HepG2 (cell line): ENCODE data around the gene RNF126. TPM values are rescaled to one million over a fixed set of nuclear protein-coding genes. Genes with fewer than 3 reads are reported as not detected.
A peak's percentile ranks its signal among the peaks of the same experiment; 100 is the strongest.

Experiments used
- CAMTA2 ChIP-seq: sonication (generic); formaldehyde crosslinking; IDR thresholded peaks from 2 replicates; pipeline ENCODE4 v1.4.0; 2020; ENCODE audit warnings: mild to moderate bottlenecking, missing genetic modification reagents, borderline replicate concordance
- CERS6 ChIP-seq: sonication (generic); formaldehyde crosslinking; IDR thresholded peaks from 2 replicates; pipeline ENCODE4 v1.5.0; 2020; ENCODE audit warnings: missing genetic modification reagents
- CREB1 ChIP-seq, 2 experiments: fragments of 450-650 bp in 1 of 2; IDR thresholded peaks; 2 replicates each; pipeline ENCODE4 v1.6.1; 2016 to 2017; ENCODE audit warnings: control low read depth in 1 of 2, mild to moderate bottlenecking in 1 of 2, missing compliant biosample characterization in 1 of 2, missing genetic modification characterization in 1 of 2
- E2F1 ChIP-seq: sonication (generic); formaldehyde crosslinking; IDR thresholded peaks from 2 replicates; pipeline ENCODE4 v1.5.0; 2020; ENCODE audit warnings: missing genetic modification reagents
- FOXO1 ChIP-seq: sonication (generic); formaldehyde crosslinking; IDR thresholded peaks from 2 replicates; pipeline ENCODE4 v1.4.0; 2020; ENCODE audit warnings: missing genetic modification reagents
- HMGA1 ChIP-seq: sonication (generic); formaldehyde crosslinking; conservative IDR thresholded peaks from 2 replicates; pipeline ENCODE4 v1.4.0; 2020; ENCODE audit warnings: missing genetic modification reagents
- HNF1B ChIP-seq: sonication (generic); formaldehyde crosslinking; IDR thresholded peaks from 2 replicates; pipeline ENCODE4 v1.5.1; 2020; ENCODE audit warnings: mild to moderate bottlenecking, moderate library complexity, missing genetic modification reagents
- SALL1 ChIP-seq: sonication (generic); formaldehyde crosslinking; IDR thresholded peaks from 2 replicates; pipeline ENCODE4 v1.8.0; 2022; ENCODE audit warnings: mild to moderate bottlenecking, missing genetic modification reagents
- SATB2 ChIP-seq: sonication (generic); formaldehyde crosslinking; IDR thresholded peaks from 2 replicates; pipeline ENCODE4 v1.5.0; 2020; ENCODE audit warnings: missing genetic modification reagents
- SIN3A ChIP-seq: IDR thresholded peaks from 2 replicates; pipeline ENCODE4 v1.6.1; 2011; ENCODE audit warnings: low read depth, mild to moderate bottlenecking, control low read depth, low read length, borderline replicate concordance
- TFE3 ChIP-seq: IDR thresholded peaks from 2 replicates; pipeline ENCODE4 v1.6.1; 2016
- TGIF2 ChIP-seq: IDR thresholded peaks from 2 replicates; pipeline ENCODE4 v1.6.1; 2016; ENCODE audit warnings: control low read depth, missing compliant biosample characterization
- ZBTB25 ChIP-seq: IDR thresholded peaks from 2 replicates; pipeline ENCODE4 v1.6.1; 2018; ENCODE audit warnings: missing genetic modification reagents
- ZFX ChIP-seq: sonication (generic); formaldehyde crosslinking; IDR thresholded peaks from 2 replicates; pipeline ENCODE4 v1.4.0; 2020; ENCODE audit warnings: mild to moderate bottlenecking, low read depth, missing genetic modification reagents, moderate library complexity
- ZNF143 ChIP-seq: sonication (generic); formaldehyde crosslinking; IDR thresholded peaks from 2 replicates; pipeline ENCODE4 v1.4.0; 2020; ENCODE audit warnings: missing genetic modification reagents
- ZNF841 ChIP-seq: sonication (generic); formaldehyde crosslinking; IDR thresholded peaks from 2 replicates; pipeline ENCODE4 v1.8.1; 2023; ENCODE audit warnings: missing genetic modification reagents, borderline replicate concordance
- ZNF879 ChIP-seq: sonication (generic); formaldehyde crosslinking; IDR thresholded peaks from 2 replicates; pipeline ENCODE4 v1.8.1; 2023; ENCODE audit warnings: missing genetic modification reagents
- ZSCAN25 ChIP-seq: sonication (generic); formaldehyde crosslinking; IDR thresholded peaks from 2 replicates; pipeline ENCODE4 v1.8.0; 2022; ENCODE audit warnings: mild to moderate bottlenecking, missing genetic modification reagents
- ZZZ3 ChIP-seq: sonication (generic); formaldehyde crosslinking; IDR thresholded peaks from 2 replicates; pipeline ENCODE4 v1.4.0; 2020; ENCODE audit warnings: missing genetic modification reagents, mild to moderate bottlenecking, borderline replicate concordance
- polyA plus RNA-seq, 8 experiments: library from polyadenylated mRNA; depleted of rRNA in 3 of 8; stranded (reverse) in 7 of 8; unstranded in 1 of 8; fragments of >200 nt; fragmentation: Illumina TruSeq in 4 of 8; extraction: Trizol in 4 of 8; gene quantifications; 2 replicates each; pipeline versions ENCODE4 v1.2.1 to v1.2.3, GENCODE V29; 2011 to 2016; ENCODE audit warnings: low read depth in 4 of 8, missing spikeins in 1 of 8, mixed read lengths in 1 of 8; ENCODE audit not compliant: insufficient read depth in 1 of 8
- total RNA-seq, 5 experiments: library from RNA; depleted of rRNA; stranded (reverse); fragments of >200 nt; fragmentation: Illumina TruSeq; extraction: Trizol; gene quantifications; 2 replicates each; pipeline ENCODE4 v1.2.3, GENCODE V29; 2016; ENCODE audit warnings: low read depth in 1 of 5

Gene RNF126
- total and polyA plus RNA-seq, 2 of the 13 experiments (the other 11 are each of a cell fraction or from before 2014, with no cell fraction given): 23.2 to 34.0 TPM

GRCh38 chr19:660793-661426 lies 2.1 kb downstream of the RNF126 start (continued):
- TF ChIP-seq HNF1B (peak; percentile 66), SALL1 (CRISPR knock-in tag) (peak; percentile 95), ZNF841 (CRISPR knock-in tag) (0 out of 2 replicates have a peak, but pooled peaks have one; percentile 66), ZNF143 (CRISPR knock-in tag) (peak; percentile 55), ZBTB25 (CRISPR knock-in tag) (peak; percentile 94), FOXO1 (peak; percentile 76), SIN3A (peak; percentile 84; the same call in 1 of the 2 replicates), ZFX (CRISPR knock-in tag) (peak; percentile 96), ZSCAN25 (0 out of 2 replicates have a peak, but pooled peaks have one; percentile 47), TFE3 (CRISPR knock-in tag) (no peak; the same call in 1 of the 2 replicates), SATB2 (no peak), ZZZ3 (CRISPR knock-in tag) (no peak; the same call in 1 of the 2 replicates), HMGA1 (CRISPR knock-in tag) (no peak), CAMTA2 (CRISPR knock-in tag) (0 out of 2 replicates have a peak, but pooled peaks have one; percentile 16), ZNF879 (CRISPR knock-in tag) (peak; percentile 78), TGIF2 (CRISPR knock-in tag) (peak; percentile 97), E2F1 (CRISPR knock-in tag) (no peak; the same call in 1 of the 2 replicates), CREB1 (IDR thresholded peaks at IDR 0.05) (0 out of 2 replicates have a peak, but pooled peaks have one; percentile 27), CREB1 (CRISPR knock-in tag; IDR thresholded peaks at IDR 0.05) (no peak), CERS6 (no peak)
